NOMO-1 treated with dmso at 0.1 percent for 144 hours (cell line): ENCODE measurements around the gene TCERG1.

ENCODE experiments used
- DNase-seq: peaks from one replicate; lab custom pipeline; 2025; ENCODE audit not compliant: unreplicated experiment; lab: John Stamatoyannopoulos, UW

Gene TCERG1

GRCh38 chr5:146451411-146451810, 4.3 kb downstream of the TCERG1 start:
- DNase-seq: no peak

DNA sequence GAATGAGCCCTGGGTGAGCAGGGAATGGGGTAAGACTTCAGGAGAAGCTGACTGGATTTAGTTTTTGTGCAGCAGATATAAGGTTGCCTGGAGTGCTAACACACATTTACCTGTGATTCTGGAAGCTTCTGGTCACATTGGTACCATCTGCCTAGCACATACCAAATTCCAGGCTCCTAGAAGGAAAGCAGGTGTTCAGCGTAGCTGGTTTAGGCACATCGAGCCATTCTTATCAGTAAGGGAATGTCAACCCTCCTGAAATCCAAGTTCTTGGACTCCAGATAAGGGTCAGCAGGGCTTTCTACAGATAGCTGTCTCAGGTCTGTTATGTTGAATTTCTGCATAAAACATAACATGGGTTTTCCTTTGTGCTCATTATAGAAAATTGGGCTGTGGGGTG, 10.3 kb downstream of the TCERG1 start:
- DNase-seq: no peak

GRCh38 chr5:146458894-146459293, 11.8 kb downstream of the TCERG1 start:
- no peak for DNase-seq

DNA sequence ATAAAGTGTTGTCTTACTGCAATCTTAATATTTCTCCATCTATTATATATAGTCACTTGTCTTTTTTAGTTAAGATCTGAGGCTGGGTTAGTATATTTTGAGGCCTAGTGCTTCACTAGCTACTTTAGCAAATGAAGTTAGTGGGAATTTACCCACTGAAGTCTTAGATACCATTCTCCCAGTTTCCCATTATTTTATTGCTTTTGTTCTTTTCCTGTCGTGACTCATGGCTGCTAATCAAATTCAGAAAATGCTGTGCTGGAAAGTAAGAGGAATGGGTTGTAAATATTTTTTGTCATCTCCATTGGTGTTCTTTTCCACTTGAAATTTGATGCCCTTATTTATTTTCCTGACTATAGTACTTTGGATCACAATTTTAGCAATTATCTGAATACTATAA, 14.2 kb downstream of the TCERG1 start:
- no peak for DNase-seq

- no peak for DNase-seq
Observed at GRCh38 chr5:146463446-146463845, 16.3 kb downstream of the TCERG1 start.

- DNase-seq: no peak
Observed at GRCh38 chr5:146466521-146467349, 19.6 kb downstream of the TCERG1 start.

DNA sequence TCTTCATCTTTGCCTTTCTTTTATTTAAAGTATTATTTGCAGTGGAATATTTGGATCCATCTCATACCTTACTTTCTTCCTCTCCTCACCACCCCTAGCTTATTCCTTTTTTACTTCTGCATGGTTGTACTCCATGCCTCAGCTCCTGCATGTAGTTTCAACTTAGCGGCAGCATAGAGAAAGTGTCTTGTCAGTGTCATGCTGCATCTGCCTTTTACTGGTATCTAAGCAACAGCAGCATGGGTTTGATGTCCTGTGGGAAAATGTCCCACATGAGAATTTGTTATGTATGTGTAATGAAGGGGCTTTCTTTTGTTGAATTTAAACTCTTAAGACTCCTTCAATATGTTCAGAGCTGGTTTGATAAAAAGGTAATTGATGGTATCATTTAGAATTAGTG, 20.6 kb downstream of the TCERG1 start:
- DNase-seq: no peak

GRCh38 chr5:146474065-146474464, 26.9 kb downstream of the TCERG1 start:
- no peak for DNase-seq

- DNase-seq: no peak
Observed at GRCh38 chr5:146475190-146475780, 28.2 kb downstream of the TCERG1 start.

DNA sequence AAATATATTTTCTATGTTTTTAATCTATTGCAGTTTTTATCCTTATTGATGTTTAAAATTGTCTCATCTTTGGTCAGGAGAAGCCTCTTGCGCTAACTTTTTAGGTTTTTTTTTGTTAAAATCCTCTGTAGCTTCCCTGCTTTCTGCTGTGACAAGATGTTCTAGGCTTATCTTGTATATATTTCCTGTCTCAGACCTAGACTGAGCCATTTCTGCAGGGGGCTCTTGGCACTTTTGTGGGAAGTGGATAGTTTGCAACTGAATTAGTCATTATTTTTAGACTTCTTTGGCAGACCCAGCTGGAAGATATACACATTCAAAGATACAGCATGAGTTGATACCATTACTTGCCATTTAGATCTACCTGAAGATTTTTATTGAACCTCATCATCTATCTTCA, 28.8 kb downstream of the TCERG1 start:
- no peak for DNase-seq

GRCh38 chr5:146482775-146483174, 35.6 kb downstream of the TCERG1 start:
- DNase-seq: no peak

DNA sequence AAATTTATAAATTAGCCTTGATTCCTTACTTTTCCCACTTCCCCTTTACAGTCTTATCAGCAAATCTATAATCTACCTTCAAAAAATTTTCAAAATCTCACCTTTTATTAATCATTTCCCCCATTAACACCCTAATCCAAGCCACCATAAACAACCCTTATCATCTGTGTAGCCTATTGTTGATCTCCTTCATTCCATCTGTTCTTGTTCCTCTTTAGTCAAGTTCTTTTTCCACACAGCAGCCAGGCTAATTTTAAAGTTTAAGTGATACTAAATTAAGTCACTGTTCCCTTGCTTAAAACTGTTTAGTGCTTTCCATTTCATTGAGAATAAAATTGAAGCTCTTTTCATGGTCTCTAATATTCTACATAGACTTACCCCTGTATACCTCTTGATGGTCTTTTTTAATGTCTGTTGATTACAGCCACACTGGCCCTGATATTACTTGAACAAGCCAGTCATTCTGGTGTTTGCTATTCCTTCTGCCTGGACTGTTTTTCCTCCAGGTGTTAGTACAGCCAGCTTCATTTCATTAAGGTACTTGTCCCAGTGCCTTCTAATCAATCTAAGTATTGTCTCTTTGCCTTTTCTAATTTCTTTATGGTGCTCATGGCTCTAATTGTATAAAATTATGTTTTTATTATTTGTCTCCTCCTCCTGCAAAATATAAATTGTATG, 37.7 kb downstream of the TCERG1 start:
- DNase-seq: no peak

- DNase-seq: no peak
Observed at GRCh38 chr5:146490089-146490843, 43.1 kb downstream of the TCERG1 start.

- no peak for DNase-seq
Observed at GRCh38 chr5:146494656-146495055, 47.5 kb downstream of the TCERG1 start.

- no peak for DNase-seq
Observed at GRCh38 chr5:146499680-146500079, 52.5 kb downstream of the TCERG1 start.

GRCh38 chr5:146507428-146507827, 60.3 kb downstream of the TCERG1 start:
- DNase-seq: no peak

DNA sequence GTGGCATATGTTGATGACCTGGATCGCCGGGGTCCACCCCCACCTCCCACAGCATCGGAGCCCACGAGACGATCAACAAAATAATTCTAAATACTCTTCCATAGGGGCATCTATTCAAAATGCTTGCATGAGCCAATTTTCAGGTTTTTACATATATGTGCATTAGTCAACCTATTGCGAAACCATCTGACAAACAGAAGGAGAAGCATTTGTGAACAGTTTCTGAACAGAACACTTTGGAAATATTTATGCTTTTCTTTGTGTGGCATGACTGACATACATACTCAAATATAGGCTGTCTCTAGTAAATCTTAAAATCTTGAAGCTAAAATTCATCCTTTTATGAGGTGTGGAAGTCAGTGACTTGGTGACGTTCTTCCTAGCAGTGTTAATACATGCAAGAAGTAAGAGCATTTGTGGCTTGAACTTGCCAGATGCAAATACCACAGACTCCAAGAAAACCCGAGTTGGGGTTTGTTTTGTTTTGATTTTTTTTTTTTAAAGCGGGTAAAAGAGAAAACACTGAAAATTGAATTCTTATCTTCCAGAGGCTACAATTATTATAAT, 63.5 kb downstream of the TCERG1 start:
- no peak for DNase-seq

DNA sequence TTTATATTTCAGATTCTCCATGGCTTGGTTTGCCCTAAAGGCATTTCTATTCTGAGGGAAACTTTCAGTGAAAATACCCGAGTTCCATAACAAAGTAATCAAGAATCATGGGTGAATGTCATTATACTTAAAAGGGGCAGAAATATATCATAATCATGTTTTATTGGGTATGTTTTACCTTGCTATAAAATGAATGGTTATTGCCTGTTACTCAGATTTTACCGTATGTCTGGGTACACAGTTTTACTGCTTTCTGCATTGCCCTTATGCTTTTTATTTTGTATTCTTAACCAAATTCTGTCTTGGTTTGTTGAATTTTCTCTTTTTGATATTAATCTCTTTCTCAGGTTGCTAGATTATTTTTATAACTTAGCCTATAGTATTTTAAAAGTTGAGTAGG, 66.3 kb downstream of the TCERG1 start:
- no peak for DNase-seq

- DNase-seq: no peak
Observed at GRCh38 chr5:146514575-146514974, 67.4 kb downstream of the TCERG1 start.

DNA sequence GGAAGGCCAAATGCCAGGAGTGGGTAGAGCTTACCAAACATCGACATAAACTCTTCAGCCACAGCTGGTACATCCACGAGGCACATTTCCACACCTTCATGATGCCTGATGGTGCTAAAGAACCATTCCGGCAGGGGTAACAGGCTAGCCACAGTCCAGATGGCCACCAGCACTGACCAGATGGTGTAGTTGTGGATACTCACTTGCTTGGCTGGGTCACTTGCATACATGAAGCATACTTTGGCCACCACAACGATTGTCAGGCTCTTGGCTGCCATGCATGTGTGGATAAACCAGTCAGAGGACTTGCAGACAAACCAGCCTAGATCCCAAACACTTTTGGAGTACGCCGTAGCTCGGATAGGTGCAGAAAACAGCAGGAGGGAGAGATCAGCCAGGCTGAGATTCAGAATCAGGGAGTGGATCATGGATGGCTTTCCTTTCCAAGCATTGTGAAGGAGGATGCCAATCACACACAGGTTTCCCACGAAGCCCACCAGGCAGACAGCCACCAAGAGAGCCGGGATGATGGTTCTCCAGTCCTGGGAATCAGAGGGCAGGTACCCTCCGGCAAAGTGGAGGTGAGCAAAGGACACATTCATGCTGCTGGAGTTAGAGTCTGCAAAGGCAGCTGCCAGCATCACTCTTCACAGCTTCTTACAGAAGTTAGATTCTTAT, 68.5 kb downstream of the TCERG1 start:
- no peak for DNase-seq

GRCh38 chr5:146516151-146516475, 69.0 kb downstream of the TCERG1 start, which contains the start of gene GPR151:
TSS of gene GPR151 (minus strand) at chr5:146516190. CDS start at chr5:146516113, 77 bp downstream.
- no peak for DNase-seq
